Measurements from ENCODE around the gene TRIM40. TPM values are rescaled to one million over a fixed set of nuclear protein-coding genes. Genes with fewer than 3 reads are reported as not detected.
A peak's percentile ranks its signal among the peaks of the same experiment; 100 is the strongest.

Gene TRIM40
- total and polyA plus RNA-seq, 2 of the 13 experiments (the other 11 are each of a cell fraction or from before 2014, with no cell fraction given), result 0.58 TPM; not detected in 1

DNA sequence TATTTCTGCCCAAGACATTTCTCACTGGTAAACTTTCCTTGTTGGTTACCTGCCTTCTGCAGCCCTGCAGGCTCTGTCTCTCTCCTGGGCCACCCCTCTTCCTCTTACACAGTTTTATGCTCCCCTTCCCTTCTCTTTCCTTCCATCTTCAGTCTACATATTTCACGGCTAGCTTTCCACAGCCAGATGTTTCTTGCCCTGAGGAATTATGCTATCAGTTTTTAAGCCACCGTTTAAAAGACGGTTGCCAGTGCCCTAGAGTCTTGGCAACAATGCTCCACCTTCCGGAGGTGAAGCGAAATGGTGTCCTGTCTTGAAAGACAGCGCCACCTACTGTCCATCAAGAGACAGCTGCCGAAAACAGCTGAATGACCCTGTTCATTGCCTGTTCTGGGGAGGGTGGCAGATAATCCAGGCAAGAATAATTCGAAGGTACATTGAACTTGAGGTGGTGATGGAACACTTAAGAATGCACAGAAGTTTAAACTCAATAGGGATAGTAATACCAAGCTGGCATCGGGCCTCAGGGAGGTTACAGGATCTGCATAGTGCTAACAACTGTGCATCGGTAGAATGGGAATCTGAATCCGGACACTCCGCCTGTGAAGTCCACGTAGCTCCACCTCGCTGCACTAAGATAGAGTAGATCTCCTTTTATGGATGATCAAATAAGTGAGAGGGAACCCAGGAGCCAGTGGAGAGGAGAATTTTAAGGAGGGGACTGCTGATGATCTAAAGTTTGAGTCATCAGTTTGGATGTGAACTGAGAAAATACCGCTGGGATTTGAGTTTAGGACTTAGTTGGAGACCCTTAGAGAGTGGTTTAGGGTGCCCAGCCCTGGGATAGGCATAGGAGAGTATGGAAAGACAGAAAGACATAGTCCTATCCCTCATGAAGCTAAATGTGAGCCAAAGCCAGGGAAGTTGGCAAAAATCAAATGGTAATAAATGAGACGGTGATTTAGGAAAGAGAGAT is 4.8 kb upstream of the TRIM40 start (continued):
- TF ChIP-seq, protein P1, sequence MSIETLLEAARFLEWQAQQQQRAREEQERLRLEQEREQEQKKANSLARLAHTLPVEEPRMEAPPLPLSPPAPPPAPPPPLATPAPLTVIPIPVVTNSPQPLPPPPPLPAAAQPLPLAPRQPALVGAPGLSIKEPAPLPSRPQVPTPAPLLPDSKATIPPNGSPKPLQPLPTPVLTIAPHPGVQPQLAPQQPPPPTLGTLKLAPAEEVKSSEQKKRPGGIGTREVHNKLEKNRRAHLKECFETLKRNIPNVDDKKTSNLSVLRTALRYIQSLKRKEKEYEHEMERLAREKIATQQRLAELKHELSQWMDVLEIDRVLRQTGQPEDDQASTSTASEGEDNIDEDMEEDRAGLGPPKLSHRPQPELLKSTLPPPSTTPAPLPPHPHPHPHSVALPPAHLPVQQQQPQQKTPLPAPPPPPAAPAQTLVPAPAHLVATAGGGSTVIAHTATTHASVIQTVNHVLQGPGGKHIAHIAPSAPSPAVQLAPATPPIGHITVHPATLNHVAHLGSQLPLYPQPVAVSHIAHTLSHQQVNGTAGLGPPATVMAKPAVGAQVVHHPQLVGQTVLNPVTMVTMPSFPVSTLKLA (IDR thresholded peaks at IDR 0.05), result no peak
- TF ChIP-seq FOSL1 (CRISPR knock-in tag; IDR thresholded peaks at IDR 0.05; ENCODE audit: borderline replicate concordance) (no peak), BCL6 (CRISPR knock-in tag; IDR thresholded peaks at IDR 0.05) (peak; percentile 62), LCORL (IDR thresholded peaks at IDR 0.05) (no peak), LCORL (CRISPR knock-in tag; IDR thresholded peaks at IDR 0.05) (peak; percentile 56; the same call in 1 of the 2 replicates), HNRNPL (IDR thresholded peaks at IDR 0.05; ENCODE audit: low read depth, low read length) (no peak), TOPORS (CRISPR knock-in tag; IDR thresholded peaks at IDR 0.05) (no peak), NFRKB (IDR thresholded peaks at IDR 0.05) (no peak), ZNF570 (CRISPR knock-in tag; IDR thresholded peaks at IDR 0.05; ENCODE audit: borderline replicate concordance) (no peak), HMG20A (CRISPR knock-in tag; IDR thresholded peaks at IDR 0.05; ENCODE audit: borderline replicate concordance) (peak; percentile 31; the same call in 1 of the 2 replicates), POLR2AphosphoS5 (IDR thresholded peaks at IDR 0.05; ENCODE audit: low read depth, low read length) (no peak), FOXC1 (CRISPR knock-in tag; IDR thresholded peaks at IDR 0.05; ENCODE audit: borderline replicate concordance) (peak; percentile 23; the same call in 1 of the 2 replicates), ZNF510 (CRISPR knock-in tag; IDR thresholded peaks at IDR 0.05; ENCODE audit: low read depth) (no peak), ZNF776 (CRISPR knock-in tag; IDR thresholded peaks at IDR 0.05) (no peak), ZNF709 (CRISPR knock-in tag; IDR thresholded peaks at IDR 0.05) (no peak), POLR2A (IDR thresholded peaks at IDR 0.05; ENCODE audit: insufficient read depth in 1 of 2, low read depth in 2 of 2, low read length in 2 of 2) (no peak), NFKB2 (CRISPR knock-in tag; IDR thresholded peaks at IDR 0.05; ENCODE audit: borderline replicate concordance) (no peak), ZNF577 (CRISPR knock-in tag; IDR thresholded peaks at IDR 0.05; ENCODE audit: borderline replicate concordance, low read depth) (no peak), HDAC2 (CRISPR knock-in tag; IDR thresholded peaks at IDR 0.05) (peak; percentile 64; the same call in 1 of the 2 replicates), MEIS1 (CRISPR knock-in tag; IDR thresholded peaks at IDR 0.05; ENCODE audit: borderline replicate concordance) (no peak), ZNF335 (CRISPR knock-in tag; IDR thresholded peaks at IDR 0.05) (peak; percentile 83; the same call in 1 of the 2 replicates), ZNF746 (CRISPR knock-in tag; IDR thresholded peaks at IDR 0.05) (no peak), NR1H2 (CRISPR knock-in tag; IDR thresholded peaks at IDR 0.05; ENCODE audit: borderline replicate concordance, low read depth) (no peak)
- TF ChIP-seq, protein P2, sequence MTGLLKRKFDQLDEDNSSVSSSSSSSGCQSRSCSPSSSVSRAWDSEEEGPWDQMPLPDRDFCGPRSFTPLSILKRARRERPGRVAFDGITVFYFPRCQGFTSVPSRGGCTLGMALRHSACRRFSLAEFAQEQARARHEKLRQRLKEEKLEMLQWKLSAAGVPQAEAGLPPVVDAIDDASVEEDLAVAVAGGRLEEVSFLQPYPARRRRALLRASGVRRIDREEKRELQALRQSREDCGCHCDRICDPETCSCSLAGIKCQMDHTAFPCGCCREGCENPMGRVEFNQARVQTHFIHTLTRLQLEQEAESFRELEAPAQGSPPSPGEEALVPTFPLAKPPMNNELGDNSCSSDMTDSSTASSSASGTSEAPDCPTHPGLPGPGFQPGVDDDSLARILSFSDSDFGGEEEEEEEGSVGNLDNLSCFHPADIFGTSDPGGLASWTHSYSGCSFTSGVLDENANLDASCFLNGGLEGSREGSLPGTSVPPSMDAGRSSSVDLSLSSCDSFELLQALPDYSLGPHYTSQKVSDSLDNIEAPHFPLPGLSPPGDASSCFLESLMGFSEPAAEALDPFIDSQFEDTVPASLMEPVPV (CRISPR knock-in tag; IDR thresholded peaks at IDR 0.05), result no peak
- TF ChIP-seq, protein P3, sequence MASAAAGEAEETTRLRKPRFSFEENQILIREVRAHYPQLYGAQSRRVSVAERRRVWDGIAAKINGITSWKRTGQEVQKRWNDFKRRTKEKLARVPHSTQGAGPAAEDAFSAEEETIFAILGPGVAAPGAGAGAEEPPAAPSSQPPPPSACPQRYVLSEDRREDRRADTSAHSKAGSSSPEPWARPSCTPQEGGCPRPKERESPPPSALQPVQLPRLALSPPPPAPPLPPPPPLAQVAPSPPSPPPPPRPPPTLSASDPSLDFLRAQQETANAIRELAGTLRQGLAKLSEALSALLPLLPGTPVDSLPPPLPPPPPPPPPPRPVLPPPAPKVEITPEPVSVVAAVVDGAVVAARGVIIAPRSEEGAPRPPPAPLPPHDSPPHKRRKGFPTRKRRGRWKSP (CRISPR knock-in tag; IDR thresholded peaks at IDR 0.05), result no peak
- TF ChIP-seq, protein P4, sequence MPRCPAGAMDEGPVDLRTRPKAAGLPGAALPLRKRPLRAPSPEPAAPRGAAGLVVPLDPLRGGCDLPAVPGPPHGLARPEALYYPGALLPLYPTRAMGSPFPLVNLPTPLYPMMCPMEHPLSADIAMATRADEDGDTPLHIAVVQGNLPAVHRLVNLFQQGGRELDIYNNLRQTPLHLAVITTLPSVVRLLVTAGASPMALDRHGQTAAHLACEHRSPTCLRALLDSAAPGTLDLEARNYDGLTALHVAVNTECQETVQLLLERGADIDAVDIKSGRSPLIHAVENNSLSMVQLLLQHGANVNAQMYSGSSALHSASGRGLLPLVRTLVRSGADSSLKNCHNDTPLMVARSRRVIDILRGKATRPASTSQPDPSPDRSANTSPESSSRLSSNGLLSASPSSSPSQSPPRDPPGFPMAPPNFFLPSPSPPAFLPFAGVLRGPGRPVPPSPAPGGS (CRISPR knock-in tag; IDR thresholded peaks at IDR 0.05), result no peak

Data from HepG2 (cell line).